HepG2 (cell line): Measurements from ENCODE around the gene ASCC2. TPM values are rescaled to one million over a fixed set of nuclear protein-coding genes. Genes with fewer than 3 reads are reported as not detected.

Source experiments
- FOXO4 ChIP-seq: sonication (generic); formaldehyde crosslinking; conservative IDR thresholded peaks from 2 replicates; pipeline ENCODE4 v1.8.1; 2023; ENCODE audit warnings: missing genetic modification reagents
- JUND ChIP-seq: sonication (generic); formaldehyde crosslinking; IDR thresholded peaks from 2 replicates; pipeline ENCODE4 v1.8.0; 2022; ENCODE audit warnings: mild to moderate bottlenecking, missing genetic modification reagents
- MAF1 ChIP-seq: sonication (generic); formaldehyde crosslinking; IDR thresholded peaks from 2 replicates; pipeline ENCODE4 v1.5.0; 2020; ENCODE audit warnings: missing genetic modification reagents, borderline replicate concordance
- MYNN ChIP-seq: sonication (generic); formaldehyde crosslinking; IDR thresholded peaks from 2 replicates; pipeline ENCODE4 v1.4.0; 2020; ENCODE audit warnings: mild to moderate bottlenecking, low read depth, missing genetic modification reagents
- NFATC3 ChIP-seq: sonication (generic); formaldehyde crosslinking; IDR thresholded peaks from 2 replicates; pipeline ENCODE4 v1.5.1; 2020; ENCODE audit warnings: mild to moderate bottlenecking, missing genetic modification reagents
- NFE2 ChIP-seq: sonication (generic); formaldehyde crosslinking; IDR thresholded peaks from 2 replicates; pipeline ENCODE4 v1.4.0; 2020; ENCODE audit warnings: missing genetic modification reagents
- ONECUT2 ChIP-seq: sonication (generic); formaldehyde crosslinking; IDR thresholded peaks from 2 replicates; pipeline ENCODE4 v1.4.0; 2020; ENCODE audit warnings: missing genetic modification reagents
- SPEN ChIP-seq: sonication (generic); formaldehyde crosslinking; IDR thresholded peaks from 2 replicates; pipeline ENCODE4 v1.5.1; 2020; ENCODE audit warnings: low read depth, mild to moderate bottlenecking, missing genetic modification reagents
- SRSF9 ChIP-seq: fragments of 200-400 bp; formaldehyde crosslinking; IDR thresholded peaks from 2 replicates; pipeline ENCODE4 v1.6.1; 2018; ENCODE audit warnings: borderline replicate concordance, mild to moderate bottlenecking, low read depth, low read length; ENCODE audit not compliant: insufficient read depth, poor library complexity, severe bottlenecking
- TCF12 ChIP-seq, 2 experiments: fragments of 450-650 bp in 1 of 2; sonication (generic) in 1 of 2; formaldehyde crosslinking in 1 of 2; IDR thresholded peaks; 2 replicates each; pipeline versions ENCODE4 v1.6.1 to v1.8.0; 2017 to 2022; ENCODE audit warnings: antibody characterized with exemption in 1 of 2, mild to moderate bottlenecking in 1 of 2, missing genetic modification reagents in 1 of 2, moderate library complexity in 1 of 2
- TRAFD1 ChIP-seq: sonication (generic); formaldehyde crosslinking; IDR thresholded peaks from 2 replicates; pipeline ENCODE4 v1.5.1; 2020; ENCODE audit warnings: missing genetic modification reagents, mild to moderate bottlenecking, borderline replicate concordance
- XBP1 ChIP-seq: sonication (generic); formaldehyde crosslinking; IDR thresholded peaks from 2 replicates; pipeline ENCODE4 v1.5.0; 2020; ENCODE audit warnings: missing genetic modification reagents
- ZBTB7B ChIP-seq: sonication (generic); formaldehyde crosslinking; IDR thresholded peaks from 2 replicates; pipeline ENCODE4 v1.4.0; 2020; ENCODE audit warnings: missing genetic modification reagents
- ZIK1 ChIP-seq: sonication (generic); formaldehyde crosslinking; IDR thresholded peaks from 2 replicates; pipeline ENCODE4 v1.5.0; 2020; ENCODE audit warnings: mild to moderate bottlenecking, low read depth, missing genetic modification reagents, borderline replicate concordance
- ZMYM3 ChIP-seq: sonication (generic); formaldehyde crosslinking; IDR thresholded peaks from 2 replicates; pipeline ENCODE4 v1.5.1; 2020; ENCODE audit warnings: mild to moderate bottlenecking, missing genetic modification reagents
- ZNF607 ChIP-seq: sonication (generic); formaldehyde crosslinking; IDR thresholded peaks from 2 replicates; pipeline ENCODE4 v1.5.1; 2020; ENCODE audit warnings: missing genetic modification reagents, mild to moderate bottlenecking, borderline replicate concordance
- ZNF678 ChIP-seq: sonication (generic); formaldehyde crosslinking; IDR thresholded peaks from 2 replicates; pipeline ENCODE4 v1.4.0; 2020; ENCODE audit warnings: mild to moderate bottlenecking, missing genetic modification reagents
- ZNF709 ChIP-seq: sonication (generic); formaldehyde crosslinking; IDR thresholded peaks from 2 replicates; pipeline ENCODE4 v1.5.0; 2020; ENCODE audit warnings: mild to moderate bottlenecking, missing genetic modification reagents
- ZNF850 ChIP-seq: sonication (generic); formaldehyde crosslinking; conservative IDR thresholded peaks from 2 replicates; pipeline ENCODE4 v1.9.0; 2021; ENCODE audit warnings: mild to moderate bottlenecking, missing genetic modification reagents
- polyA plus RNA-seq, 8 experiments: library from polyadenylated mRNA; depleted of rRNA in 3 of 8; stranded (reverse) in 7 of 8; unstranded in 1 of 8; fragments of >200 nt; fragmentation: Illumina TruSeq in 4 of 8; extraction: Trizol in 4 of 8; gene quantifications; 2 replicates each; pipeline versions ENCODE4 v1.2.1 to v1.2.3, GENCODE V29; 2011 to 2016; ENCODE audit warnings: low read depth in 4 of 8, missing spikeins in 1 of 8, mixed read lengths in 1 of 8; ENCODE audit not compliant: insufficient read depth in 1 of 8
- total RNA-seq, 5 experiments: library from RNA; depleted of rRNA; stranded (reverse); fragments of >200 nt; fragmentation: Illumina TruSeq; extraction: Trizol; gene quantifications; 2 replicates each; pipeline ENCODE4 v1.2.3, GENCODE V29; 2016; ENCODE audit warnings: low read depth in 1 of 5
- TF ChIP-seq, protein P1 (sequence below): sonication (generic); formaldehyde crosslinking; IDR thresholded peaks from 2 replicates; pipeline ENCODE4 v1.4.0; 2020; ENCODE audit warnings: missing genetic modification reagents
- TF ChIP-seq, protein P2 (sequence below): sonication (generic); formaldehyde crosslinking; conservative IDR thresholded peaks from 2 replicates; pipeline ENCODE4 v1.4.0; 2020; ENCODE audit warnings: missing genetic modification reagents
- TF ChIP-seq, protein P3 (sequence below): sonication (generic); formaldehyde crosslinking; IDR thresholded peaks from 2 replicates; pipeline ENCODE4 v1.5.0; 2020; ENCODE audit warnings: mild to moderate bottlenecking, missing genetic modification reagents

ASCC2 gene
- total and polyA plus RNA-seq, 2 of the 13 experiments (the other 11 are each of a cell fraction or from before 2014, with no cell fraction given) = 26.2 to 26.3 TPM

- TF ChIP-seq, protein P1, sequence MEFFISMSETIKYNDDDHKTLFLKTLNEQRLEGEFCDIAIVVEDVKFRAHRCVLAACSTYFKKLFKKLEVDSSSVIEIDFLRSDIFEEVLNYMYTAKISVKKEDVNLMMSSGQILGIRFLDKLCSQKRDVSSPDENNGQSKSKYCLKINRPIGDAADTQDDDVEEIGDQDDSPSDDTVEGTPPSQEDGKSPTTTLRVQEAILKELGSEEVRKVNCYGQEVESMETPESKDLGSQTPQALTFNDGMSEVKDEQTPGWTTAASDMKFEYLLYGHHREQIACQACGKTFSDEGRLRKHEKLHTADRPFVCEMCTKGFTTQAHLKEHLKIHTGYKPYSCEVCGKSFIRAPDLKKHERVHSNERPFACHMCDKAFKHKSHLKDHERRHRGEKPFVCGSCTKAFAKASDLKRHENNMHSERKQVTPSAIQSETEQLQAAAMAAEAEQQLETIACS = no peak
- TF ChIP-seq NFATC3 (CRISPR knock-in tag) (no peak), SPEN (CRISPR knock-in tag) (peak; percentile 62), ZNF850 (CRISPR knock-in tag) (no peak), FOXO4 (CRISPR knock-in tag) (no peak), MAF1 (CRISPR knock-in tag) (no peak), ZNF607 (no peak), ZNF709 (CRISPR knock-in tag) (no peak), ZMYM3 (CRISPR knock-in tag) (no peak), TRAFD1 (CRISPR knock-in tag) (no peak), TCF12 (IDR thresholded peaks at IDR 0.05) (no peak), TCF12 (CRISPR knock-in tag; IDR thresholded peaks at IDR 0.05) (no peak), MYNN (no peak), SRSF9 (no peak), JUND (CRISPR knock-in tag) (peak; percentile 64), XBP1 (no peak), NFE2 (CRISPR knock-in tag) (peak; percentile 99), ZNF678 (CRISPR knock-in tag) (no peak), ONECUT2 (no peak), ZBTB7B (CRISPR knock-in tag) (peak; percentile 59; the same call in 1 of the 2 replicates), ZIK1 (CRISPR knock-in tag) (no peak)
- TF ChIP-seq, protein P2, sequence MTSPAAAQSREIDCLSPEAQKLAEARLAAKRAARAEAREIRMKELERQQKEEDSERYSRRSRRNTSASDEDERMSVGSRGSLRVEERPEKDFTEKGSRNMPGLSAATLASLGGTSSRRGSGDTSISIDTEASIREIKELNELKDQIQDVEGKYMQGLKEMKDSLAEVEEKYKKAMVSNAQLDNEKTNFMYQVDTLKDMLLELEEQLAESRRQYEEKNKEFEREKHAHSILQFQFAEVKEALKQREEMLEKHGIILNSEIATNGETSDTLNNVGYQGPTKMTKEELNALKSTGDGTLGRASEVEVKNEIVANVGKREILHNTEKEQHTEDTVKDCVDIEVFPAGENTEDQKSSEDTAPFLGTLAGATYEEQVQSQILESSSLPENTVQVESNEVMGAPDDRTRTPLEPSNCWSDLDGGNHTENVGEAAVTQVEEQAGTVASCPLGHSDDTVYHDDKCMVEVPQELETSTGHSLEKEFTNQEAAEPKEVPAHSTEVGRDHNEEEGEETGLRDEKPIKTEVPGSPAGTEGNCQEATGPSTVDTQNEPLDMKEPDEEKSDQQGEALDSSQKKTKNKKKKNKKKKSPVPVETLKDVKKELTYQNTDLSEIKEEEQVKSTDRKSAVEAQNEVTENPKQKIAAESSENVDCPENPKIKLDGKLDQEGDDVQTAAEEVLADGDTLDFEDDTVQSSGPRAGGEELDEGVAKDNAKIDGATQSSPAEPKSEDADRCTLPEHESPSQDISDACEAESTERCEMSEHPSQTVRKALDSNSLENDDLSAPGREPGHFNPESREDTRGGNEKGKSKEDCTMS (CRISPR knock-in tag) = no peak
- TF ChIP-seq, protein P3, sequence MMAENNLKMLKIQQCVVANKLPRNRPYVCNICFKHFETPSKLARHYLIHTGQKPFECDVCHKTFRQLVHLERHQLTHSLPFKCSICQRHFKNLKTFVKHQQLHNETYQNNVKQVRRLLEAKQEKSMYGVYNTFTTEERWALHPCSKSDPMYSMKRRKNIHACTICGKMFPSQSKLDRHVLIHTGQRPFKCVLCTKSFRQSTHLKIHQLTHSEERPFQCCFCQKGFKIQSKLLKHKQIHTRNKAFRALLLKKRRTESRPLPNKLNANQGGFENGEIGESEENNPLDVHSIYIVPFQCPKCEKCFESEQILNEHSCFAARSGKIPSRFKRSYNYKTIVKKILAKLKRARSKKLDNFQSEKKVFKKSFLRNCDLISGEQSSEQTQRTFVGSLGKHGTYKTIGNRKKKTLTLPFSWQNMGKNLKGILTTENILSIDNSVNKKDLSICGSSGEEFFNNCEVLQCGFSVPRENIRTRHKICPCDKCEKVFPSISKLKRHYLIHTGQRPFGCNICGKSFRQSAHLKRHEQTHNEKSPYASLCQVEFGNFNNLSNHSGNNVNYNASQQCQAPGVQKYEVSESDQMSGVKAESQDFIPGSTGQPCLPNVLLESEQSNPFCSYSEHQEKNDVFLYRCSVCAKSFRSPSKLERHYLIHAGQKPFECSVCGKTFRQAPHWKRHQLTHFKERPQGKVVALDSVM (CRISPR knock-in tag) = no peak
Observed at GRCh38 chr22:29799217-29799680, 38.8 kb downstream of the ASCC2 start (continued).
